ENCODE data around the gene S100A3.
A peak's percentile ranks its signal among the peaks of the same experiment; 100 is the strongest.
"Not testable (repeated sequence)": the region's sequence is repeated elsewhere in the genome, so short reads cannot be mapped to it uniquely, and the experiment has no call there.

Gene S100A3

DNA sequence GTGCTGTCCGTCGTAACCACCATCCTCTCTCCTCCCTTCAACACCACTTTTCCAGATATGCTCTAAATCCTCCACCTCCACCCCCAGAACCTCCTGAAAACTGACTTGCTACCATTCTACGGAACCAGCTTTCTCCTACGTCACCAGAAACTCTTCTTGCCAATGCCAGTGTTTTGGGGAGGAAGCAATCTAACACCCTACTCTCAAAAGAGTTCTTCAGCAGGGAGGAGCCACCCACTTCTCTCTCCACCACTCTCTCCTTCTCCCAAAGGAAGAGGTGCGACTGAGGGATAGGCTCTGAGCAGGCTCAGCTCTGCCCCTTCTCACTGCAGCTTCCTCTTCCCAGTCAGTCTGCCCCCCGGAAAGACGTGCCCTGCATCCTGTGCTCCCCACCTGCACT, 22.6 kb upstream of the S100A3 start:
- DNase-seq (ENCODE audit: extremely low spot score, insufficient read length, low read depth) (no peak), FAIRE-seq (no peak)

- no peak for FAIRE-seq
- no peak for DNase-seq (ENCODE audit: extremely low spot score, insufficient read length, low read depth)
Measured at GRCh38 chr1:153570874-153571273, 21.8 kb upstream of the S100A3 start.

GRCh38 chr1:153569465-153569864, 20.4 kb upstream of the S100A3 start:
- DNase-seq (ENCODE audit: extremely low spot score, insufficient read length, low read depth) (no peak), FAIRE-seq (no peak)

DNA sequence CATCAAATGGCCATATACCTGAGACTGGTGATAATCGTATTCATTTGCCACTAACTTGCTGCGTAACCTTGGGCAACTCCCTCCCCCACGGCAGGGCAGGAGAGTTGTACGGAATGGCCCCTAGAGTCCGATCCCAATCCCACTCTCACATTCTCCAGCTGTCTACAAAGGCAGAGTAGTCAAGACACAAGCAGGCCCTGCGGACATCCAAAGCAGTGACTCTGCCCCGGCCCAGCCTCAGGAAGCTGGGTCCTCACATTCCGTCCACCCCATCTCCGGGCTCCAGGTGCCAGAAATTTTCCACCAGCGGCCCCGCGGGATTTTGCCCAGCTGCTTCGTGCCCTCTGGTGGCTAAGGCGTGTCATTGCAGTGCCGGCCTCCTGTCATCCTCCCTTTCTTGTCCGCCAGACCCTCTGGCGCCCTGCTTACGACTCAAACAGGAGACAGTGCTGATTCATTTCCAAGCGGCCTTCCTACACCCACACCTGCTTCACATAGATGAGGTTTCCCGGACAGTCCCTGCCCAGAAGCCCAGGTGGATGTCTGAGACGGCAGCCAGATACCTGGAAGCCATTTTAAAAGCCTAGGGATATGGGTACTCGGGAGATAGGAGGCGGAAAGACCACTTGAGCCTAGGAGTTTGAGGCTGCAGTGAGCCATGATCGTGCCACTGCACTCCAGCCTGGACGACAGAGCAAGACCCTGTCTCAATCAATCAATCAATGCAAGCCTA, 19.5 kb upstream of the S100A3 start:
- FAIRE-seq (peak; percentile 67), DNase-seq (ENCODE audit: extremely low spot score, insufficient read length, low read depth) (peak; percentile 74)

GRCh38 chr1:153567621-153568366, 18.7 kb upstream of the S100A3 start:
- no peak for DNase-seq (ENCODE audit: extremely low spot score, insufficient read length, low read depth)
- no peak for FAIRE-seq

GRCh38 chr1:153566414-153567371, 17.6 kb upstream of the S100A3 start:
- DNase-seq (ENCODE audit: extremely low spot score, insufficient read length, low read depth) (no peak), FAIRE-seq (no peak)

GRCh38 chr1:153565529-153566374, 16.7 kb upstream of the S100A3 start, which contains the start of gene S100A2:
Gene S100A2 (minus strand): TSS chr1:153565844. CDS start chr1:153563877, 1,967 bp downstream.
- no peak for DNase-seq (ENCODE audit: extremely low spot score, insufficient read length, low read depth)
- no peak for FAIRE-seq

GRCh38 chr1:153563991-153564390, 14.9 kb upstream of the S100A3 start:
- FAIRE-seq (no peak), DNase-seq (ENCODE audit: extremely low spot score, insufficient read length, low read depth) (no peak)

- no peak for FAIRE-seq
Measured at GRCh38 chr1:153563483-153563901, 14.4 kb upstream of the S100A3 start.

GRCh38 chr1:153562021-153562420, 13.0 kb upstream of the S100A3 start:
- not testable (repeated sequence) for FAIRE-seq

More at GRCh38 chr1:153563483-153563901, 14.4 kb upstream of the S100A3 start:
- DNase-seq (ENCODE audit: extremely low spot score, insufficient read length, low read depth): no peak

GRCh38 chr1:153561466-153561985, 12.5 kb upstream of the S100A3 start:
- no peak for FAIRE-seq
- DNase-seq (ENCODE audit: extremely low spot score, insufficient read length, low read depth): no peak

More at GRCh38 chr1:153562021-153562420, 13.0 kb upstream of the S100A3 start:
- not testable (repeated sequence) for DNase-seq (ENCODE audit: extremely low spot score, insufficient read length, low read depth)

DNA sequence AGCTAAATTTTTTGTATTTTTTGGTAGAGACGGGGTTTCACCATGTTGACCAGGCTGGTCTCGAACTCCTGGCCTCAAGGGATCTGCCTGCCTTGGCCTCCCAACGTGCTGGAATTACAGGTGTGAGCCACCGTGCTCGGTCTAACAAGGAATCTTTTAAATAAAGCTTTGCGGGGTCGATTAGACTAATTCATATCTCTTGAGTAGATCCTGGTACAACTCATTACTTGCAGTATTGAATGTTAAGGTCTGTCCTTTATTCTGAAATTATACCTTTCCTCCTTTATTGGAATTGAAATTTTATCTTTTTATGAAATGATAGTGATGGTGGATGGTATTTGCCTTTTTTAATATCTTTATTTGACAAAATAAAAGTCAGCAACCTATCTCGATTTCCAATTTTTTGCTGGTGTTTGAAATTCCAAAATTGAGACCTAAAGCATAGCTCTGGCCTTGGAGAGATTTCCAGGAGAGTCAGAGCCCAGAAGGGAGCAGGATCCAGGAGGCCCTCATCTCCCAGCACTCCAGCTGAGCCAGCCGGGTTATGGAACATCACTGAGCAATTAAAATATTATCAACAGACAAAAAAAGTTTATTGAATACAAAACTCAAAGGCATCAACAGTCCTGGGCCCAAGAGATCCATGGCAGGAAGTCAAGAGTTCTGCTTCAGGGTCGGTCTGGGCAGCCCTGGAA, 11.9 kb upstream of the S100A3 start:
- DNase-seq (ENCODE audit: extremely low spot score, insufficient read length, low read depth): no peak
- FAIRE-seq: no peak

- DNase-seq (ENCODE audit: extremely low spot score, insufficient read length, low read depth): no peak
- no peak for FAIRE-seq
Measured at GRCh38 chr1:153560241-153560640, 11.2 kb upstream of the S100A3 start.

DNA sequence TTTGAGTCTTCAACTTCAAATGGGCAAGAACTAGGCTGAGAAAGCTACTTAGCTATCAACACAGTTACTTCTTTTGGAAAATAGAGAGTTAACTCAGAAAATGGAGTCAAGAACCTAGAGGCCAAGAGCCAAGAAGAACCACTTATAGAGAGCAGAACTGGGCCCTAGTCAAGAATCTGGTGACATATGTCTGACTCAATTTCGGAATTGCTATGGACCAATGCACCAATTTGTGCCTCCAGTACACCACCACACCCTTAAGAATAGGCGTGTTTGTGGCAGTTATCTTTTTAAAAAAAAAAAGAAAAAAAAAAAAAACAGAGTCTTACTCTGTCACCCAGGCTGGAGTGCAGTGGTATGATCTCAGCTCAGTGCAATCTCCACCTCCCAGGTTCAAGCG, 8.8 kb upstream of the S100A3 start:
- DNase-seq (ENCODE audit: extremely low spot score, insufficient read length, low read depth): no peak
- FAIRE-seq: no peak

DNA sequence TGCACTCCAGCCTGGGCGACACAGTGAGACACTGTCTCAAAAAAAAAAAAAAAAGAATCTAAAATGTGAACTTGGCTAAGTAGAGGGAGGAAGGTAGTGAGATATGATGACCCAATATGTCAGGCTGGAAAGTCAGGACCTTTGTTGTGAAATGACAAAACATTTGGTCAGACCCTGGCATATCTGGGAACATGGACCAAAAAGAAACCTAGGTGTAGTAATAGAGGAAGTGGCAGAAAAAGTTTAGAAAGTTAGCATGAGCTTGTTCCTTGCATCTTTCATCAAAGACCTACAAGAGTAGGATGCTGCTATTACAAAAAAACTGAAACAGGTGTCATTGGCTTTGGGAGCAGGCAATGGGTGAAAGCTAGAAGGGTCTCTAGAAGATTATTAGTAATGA, 7.3 kb upstream of the S100A3 start:
- no peak for DNase-seq (ENCODE audit: extremely low spot score, insufficient read length, low read depth)
- FAIRE-seq: no peak

GRCh38 chr1:153553830-153554541, 4.9 kb upstream of the S100A3 start:
- no peak for FAIRE-seq

DNA sequence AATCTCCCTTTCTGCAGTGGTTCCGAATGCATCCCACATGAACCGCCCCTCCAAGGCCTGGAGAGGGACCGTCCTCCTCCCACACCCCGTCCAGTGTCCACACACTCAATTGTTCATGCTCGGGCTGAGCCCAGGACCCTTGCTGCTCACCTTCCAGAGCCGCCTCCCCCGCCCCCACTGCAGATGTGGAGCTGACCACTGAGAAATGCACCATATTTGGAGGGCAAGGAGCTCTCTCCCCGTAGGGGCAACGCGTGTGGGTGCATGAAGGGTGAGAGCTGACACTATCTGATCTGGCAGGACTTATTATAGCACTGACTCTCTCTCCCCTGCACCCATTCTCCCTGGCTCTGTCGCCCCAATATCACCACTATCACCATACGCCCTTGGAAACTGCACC, 4.0 kb upstream of the S100A3 start:
- FAIRE-seq: no peak
- DNase-seq (ENCODE audit: extremely low spot score, insufficient read length, low read depth): no peak

More at GRCh38 chr1:153553830-153554541, 4.9 kb upstream of the S100A3 start:
- no peak for DNase-seq (ENCODE audit: extremely low spot score, insufficient read length, low read depth)

GRCh38 chr1:153552335-153552734, 3.3 kb upstream of the S100A3 start:
- FAIRE-seq (no peak), DNase-seq (ENCODE audit: extremely low spot score, insufficient read length, low read depth) (no peak)

Data from GM18507 (cell line).